ENCODE results near the gene FUT4.
"Not testable (repeated sequence)": the region's sequence is repeated elsewhere in the genome, so short reads cannot be mapped to it uniquely, and the experiment has no call there.

The FUT4 gene

DNA sequence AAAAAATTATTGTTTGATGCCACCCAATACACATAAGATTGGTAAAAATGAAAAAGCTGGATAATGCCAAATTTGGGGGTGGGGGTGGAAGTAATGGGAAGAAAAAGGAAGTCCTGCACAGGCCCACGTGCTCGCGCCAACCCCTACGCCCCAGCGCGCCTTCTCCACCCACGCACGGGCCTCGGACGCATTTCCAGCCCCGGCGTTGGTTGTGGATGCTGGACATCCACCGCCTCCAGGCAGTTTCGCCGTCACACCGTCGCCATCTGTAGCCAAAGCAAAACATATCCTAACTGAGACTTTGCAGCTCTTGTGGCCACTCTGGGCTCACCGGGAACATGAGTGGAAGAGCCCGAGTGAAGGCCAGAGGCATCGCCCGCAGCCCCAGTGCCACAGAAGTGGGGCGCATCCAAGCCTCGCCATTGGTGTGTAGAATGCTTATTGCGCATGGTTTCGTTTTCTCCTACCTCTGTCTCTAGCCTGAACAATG, 23.5 kb downstream of the FUT4 start, which contains the start of gene PIWIL4:
Gene PIWIL4, plus strand, starts transcription at position 188 of the 490 bp plus-strand sequence. Its CDS starts 151 bp downstream, at position 339.
- DNase-seq, result no peak

DNA sequence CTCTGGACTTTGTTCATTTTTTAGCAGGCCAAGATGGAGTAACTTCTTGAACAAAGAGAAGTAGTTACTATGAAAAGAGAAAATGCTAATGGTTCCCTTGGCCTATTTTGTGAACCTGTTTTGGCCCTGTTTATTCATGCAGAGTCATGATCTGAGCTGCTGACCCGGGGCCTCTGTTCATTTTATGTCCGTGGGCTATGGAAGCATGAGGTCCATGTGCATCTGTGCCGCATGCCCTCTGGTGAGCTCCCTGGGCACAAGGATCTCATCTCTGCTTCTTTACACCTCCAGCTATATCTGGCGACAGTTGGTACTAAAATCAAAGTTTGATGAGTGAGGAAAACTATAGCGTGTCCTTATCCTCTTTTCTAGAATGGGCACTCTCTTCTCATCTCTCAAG, 24.5 kb downstream of the FUT4 start:
- DNase-seq, result no peak

DNA sequence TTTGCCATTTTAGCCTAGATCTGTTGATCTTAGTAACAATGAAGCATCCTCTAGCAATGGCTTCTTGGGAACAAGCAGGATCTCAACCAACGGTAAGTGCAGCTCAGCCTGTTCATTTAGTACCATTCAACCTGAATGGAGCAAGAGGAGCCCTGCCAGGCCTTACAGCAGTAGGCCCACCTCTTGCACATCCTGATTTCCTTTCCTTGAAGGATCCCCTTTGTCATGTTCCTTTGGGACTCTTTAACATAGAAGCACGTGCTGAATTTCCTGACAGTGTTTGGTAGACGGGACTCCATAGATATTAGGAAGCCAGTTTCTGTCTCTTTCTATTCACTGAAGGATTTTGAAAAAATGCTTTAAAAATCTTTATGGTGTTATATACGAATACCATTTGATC, 25.0 kb downstream of the FUT4 start:
- DNase-seq, result no peak

DNA sequence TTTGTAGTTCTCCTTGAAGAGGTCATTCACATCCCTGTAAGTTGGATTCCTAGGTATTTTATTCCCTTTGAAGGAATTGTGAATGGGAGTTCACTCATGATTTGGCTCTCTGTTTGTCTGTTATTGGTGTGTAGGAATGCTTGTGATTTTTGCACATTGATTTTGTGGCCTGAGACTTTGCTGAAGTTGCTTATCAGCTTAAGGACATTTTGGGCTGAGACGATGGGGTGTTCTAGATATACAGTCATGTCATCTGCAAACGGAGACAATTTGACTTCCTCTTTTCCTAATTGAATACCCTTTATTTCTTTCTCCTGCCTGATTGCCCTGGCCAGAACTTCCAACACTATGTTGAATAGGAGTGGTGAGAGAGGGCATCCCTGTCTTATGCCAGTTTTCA, 29.3 kb downstream of the FUT4 start:
- not testable (repeated sequence) for DNase-seq

DNA sequence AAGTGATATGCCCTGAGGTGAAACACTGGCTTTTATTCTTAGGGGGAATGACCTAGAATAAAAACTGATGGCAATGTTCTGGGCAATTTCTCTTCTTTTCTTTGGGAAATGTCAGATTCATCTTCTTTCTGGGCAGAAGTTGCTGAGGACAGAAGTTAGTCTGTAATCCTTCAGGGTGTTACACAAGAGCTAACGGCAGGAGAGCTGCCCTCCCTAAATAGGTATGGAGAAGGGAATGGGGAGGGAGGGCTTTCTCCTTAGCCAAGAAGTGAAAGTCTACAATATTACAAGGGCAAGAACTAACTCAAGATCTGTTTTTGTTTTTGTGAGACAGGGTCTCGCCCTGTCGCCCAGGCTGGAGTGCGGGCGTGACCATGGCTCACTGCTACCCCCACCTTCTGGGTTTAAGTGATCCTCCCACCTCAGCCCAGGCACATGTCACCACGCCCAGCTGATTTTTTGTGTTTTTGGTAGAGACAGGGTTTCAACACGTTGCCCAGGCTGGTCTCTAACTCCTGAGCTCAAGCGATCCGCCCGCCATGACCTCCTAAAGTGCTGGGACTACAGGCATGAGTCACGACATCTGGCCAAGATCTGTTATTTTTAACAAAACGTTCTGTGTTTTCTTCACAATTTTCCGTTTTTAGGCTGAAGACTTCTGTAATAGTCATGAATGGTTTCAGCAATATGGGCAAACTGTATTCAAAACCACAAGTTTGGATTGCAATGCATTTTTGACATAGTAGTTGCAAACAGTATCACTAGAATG, 30.7 kb downstream of the FUT4 start:
- DNase-seq, result peak; percentile 69 to 80 (median 76)

DNA sequence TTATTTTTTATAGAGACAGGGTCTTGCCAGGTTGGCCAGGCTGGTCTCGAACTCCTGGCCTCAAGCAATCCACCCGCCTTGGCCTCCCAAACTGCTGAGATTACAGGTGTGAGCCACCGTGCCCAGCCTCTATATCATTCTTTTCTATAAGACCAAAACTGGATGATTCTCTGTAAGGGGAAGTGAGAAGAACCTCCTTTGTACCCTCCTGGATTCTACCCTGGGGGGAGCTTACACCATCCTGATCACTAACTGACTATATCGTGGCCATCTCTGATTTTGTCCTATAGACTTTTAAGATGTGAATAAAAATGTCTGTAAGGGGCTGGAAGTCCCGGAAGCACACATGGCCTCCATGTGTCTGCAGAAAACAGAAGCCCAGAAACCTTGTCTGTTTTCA, 32.6 kb downstream of the FUT4 start:
- peak in 3 of 4 experiments; percentile 13 to 22 (median 21) for DNase-seq

DNA sequence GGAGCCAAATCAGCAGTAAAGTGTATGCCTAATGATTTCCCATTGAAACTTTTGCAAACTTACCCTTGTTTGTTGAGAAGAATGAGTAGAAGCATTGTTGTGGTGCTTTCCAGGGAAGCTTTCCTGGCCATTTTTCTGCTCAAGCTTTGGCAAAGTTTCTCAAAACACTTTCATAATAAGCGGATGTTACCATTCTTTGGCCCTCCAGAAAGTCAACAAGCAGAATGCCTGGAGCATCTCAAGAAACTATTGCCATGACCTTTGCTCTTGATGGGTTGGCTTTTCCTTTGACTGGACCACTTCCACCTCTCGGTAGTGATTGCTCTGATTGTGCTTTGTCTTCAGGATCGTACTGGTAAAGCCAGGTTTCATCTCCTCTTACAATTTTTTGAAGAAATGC, 34.1 kb downstream of the FUT4 start:
- no peak for DNase-seq

DNA sequence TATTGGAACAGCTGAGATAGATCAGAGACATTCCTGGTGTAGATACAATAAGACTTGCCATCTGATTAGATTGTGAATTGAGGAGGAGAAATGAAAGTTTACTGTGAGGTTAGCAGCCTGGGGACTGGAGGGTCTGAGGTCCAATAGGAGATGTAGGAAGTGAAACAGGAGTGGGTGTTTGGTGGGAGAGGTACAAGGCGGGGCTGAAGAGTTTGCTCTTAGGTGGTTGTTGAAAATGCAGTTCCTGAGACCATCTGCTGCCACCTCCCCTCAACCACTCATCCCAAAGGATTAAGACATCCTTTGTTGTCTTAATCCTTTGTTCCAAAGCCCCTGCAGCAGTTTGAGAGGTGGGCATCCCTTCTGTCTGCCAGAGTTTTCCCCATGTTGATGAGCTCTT, 38.2 kb downstream of the FUT4 start:
- peak in 2 of 4 experiments; percentile 19 to 35 for DNase-seq

DNA sequence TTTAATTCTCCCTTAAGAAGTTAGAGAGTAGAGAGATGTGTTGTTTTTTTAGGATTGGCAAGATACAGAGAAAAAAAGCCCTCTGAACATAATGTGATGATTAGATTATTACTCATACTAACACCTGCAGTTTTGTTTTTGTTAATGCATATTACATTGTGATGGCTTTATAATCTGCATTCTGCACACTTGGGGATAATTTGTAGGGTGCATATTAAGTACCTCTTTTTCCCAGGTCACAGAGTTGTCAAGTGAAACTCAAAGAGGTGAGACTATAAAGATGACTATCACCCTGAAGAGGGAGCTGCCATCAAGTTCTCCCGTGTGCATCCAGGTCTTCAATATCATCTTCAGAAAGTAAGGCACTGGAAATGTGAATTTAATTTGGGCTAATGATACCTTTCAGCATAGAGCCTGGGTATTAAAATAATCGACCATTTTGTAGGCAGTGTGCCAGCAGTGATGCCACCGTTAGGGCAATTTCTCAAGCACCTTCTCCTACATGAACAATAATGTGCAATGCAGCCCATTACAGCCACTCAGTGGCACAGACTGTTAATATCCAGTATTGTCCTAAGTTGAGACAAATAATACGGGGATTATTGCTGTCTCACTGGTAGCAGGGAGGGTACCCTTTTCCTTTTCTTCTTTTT, 39.6 kb downstream of the FUT4 start:
- peak; percentile 35 to 58 (median 56) for DNase-seq

DNA sequence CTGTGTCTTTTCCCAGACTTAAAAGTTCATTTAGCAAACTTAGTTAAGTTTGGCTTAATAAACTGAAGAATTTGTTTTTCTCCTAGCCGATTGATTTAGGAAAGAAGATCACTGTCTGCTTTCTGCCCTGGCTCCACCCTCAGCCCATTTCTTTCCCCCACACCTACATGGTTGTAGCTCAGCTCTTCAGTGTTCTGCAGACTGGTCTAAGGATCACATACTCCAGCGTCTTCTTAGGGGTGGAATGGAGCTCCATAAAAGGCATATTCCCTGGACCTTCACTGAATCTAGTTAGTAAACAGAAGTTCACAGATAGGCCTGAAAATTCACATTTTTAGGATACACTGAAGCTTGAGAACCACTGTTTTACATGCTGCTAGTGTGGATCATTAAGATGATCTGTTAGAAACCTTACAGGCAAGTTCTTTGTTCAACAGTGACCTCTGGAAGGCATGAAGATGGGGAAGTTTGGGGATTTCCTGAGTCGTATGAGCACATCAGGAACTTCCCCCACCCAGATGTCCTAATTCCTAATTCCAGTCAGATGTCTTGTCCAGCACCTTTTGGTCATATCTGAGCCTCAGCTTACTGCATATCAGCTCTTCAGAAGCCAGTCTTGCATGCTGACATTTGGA, 40.3 kb downstream of the FUT4 start:
- DNase-seq, result peak; percentile 83 to 93 (median 88)

DNA sequence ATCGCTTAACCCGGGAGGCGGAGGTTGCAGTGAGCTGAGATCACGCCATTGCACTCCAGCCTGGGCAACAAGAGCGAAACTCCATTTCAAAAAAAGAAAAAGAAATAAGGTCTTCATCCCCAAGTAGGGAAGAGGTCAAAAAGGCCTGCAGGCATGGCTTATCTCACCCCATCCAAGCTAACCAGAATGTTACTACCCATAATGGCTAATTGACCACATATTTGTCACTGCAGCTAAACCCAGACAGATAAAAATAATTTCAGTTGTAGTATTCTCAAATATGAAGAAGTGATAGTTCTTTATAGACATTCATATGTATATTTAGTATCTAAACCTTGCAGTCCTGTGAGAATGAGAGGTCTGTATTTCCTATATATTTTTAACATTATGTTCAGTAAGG, 41.3 kb downstream of the FUT4 start:
- DNase-seq, result no peak

DNA sequence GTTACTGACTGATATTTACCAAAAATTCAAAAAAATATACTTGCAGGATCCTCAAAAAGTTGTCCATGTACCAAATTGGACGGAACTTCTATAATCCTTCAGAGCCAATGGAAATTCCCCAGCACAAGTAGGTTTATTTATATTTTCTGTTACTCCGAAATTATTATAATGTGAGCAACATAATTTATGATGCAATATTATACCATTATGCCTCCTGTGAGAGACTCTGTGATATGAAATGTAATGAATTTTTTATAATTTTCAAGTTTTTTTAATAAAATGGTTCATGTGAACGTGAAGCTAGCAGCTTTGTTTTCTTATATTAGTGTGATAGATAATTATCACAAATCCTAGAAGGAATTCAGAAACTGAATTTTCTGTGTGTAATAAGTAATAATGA, 41.7 kb downstream of the FUT4 start:
- no peak for DNase-seq

DNA sequence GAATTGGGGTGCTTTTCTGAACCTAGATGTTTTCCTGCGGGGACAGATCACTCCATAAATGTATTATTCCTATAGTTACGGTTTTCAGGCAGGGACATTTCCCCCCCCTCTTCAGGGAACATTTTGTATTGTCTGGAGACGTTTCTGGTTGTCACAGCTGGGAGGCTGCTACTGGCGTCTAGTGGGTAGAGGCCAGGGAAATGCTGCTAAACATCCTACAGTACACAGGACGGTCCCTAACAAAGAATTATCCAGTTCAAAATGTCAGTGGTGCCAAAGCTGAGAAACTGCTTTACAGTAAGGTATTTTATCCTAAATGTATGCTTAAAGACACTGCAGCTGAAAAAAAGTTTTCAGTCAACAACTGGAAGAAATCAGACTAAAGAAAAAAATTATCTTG, 42.8 kb downstream of the FUT4 start:
- no peak for DNase-seq

DNA sequence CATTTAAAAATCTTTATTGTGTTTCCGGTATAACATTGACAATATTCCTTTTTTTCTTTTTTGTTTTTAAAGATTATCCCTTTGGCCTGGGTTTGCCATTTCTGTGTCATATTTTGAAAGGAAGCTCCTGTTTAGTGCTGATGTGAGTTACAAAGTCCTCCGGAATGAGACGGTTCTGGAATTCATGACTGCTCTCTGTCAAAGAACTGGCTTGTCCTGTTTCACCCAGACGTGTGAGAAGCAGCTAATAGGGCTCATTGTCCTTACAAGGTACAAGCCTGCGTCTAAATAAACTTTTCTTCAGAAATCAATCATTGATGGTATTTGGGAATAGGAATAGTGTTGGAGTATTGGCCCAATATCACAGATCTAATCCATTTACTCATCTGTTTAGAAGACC, 43.3 kb downstream of the FUT4 start:
- no peak for DNase-seq

DNA sequence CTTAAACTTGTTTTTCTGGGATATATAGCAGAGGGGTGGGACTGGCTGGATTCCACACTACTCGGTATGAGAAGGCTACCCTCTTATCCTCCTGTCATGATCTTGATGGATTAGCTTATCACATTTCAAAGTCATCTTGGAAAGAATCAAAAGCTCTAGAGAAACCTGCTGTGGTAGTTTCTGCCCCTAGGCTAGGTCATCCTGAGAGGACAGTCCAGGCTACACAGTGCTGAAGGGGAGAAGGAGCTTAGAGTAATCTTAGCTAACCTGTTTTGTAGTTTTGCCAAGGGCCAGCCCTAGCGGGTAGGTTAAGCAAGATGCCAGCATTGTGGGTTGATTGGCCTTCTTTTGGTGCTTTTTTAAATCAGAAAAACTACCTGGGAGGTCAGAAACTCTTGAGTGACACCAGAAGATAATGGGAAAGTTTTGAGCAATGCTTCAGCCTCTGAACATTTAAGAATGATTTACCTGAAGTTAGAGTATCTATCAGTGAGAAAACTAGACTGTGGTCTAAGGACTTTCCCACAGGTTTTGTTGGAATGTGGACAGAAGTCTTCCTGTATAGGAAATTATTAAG, 44.7 kb downstream of the FUT4 start:
- no peak for DNase-seq

DNA sequence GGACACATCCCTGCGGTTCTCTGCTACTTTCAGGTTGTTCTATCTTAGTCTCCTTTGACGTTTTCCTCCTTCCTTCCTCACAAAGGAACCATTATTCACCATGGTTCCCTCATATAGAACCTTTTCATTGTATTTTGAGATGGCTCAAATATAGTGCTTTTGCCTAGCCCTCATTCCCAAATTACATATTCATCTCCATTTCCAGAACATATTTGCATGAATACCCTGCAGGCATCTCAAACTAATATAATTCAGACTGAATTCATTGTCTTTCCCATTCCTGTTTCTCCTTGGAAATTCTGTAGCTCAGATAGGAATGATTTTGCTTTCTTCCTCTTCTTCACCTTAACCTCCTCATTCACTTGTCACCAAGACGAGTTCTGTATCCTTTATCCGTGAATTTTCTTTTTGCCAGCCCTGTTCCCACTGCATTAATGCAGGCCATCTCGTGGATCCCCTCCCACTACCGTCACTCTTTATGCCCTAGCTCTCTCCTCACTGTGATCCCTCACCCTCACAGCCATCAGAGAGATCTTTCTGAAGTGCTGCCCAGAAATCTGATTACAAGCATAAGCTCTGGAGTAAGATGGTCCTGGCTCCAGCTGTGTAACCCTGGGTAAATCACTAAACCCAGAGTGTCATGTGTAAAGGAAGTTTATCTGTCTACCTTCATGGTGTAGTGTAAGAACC, 46.8 kb downstream of the FUT4 start:
- no peak for DNase-seq

DNA sequence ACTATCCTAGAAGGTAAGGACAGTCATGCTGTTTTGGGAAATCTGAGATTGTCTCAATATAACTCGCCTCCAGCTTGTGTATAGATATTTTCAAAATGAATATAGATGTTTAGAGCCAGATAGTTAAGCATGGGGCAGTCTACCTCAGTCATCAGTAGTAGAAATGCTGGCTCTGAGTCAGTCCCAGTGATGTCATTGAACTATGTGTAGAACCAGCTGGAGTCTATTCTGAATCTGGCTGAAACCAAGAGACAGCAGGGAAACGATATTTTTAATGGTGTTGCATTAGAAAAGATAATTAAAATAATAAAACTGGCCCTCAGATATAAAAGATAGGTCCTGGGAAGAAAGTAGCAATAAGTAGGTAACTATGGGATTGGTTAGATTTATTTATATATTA, 49.3 kb downstream of the FUT4 start:
- DNase-seq, result no peak

DNA sequence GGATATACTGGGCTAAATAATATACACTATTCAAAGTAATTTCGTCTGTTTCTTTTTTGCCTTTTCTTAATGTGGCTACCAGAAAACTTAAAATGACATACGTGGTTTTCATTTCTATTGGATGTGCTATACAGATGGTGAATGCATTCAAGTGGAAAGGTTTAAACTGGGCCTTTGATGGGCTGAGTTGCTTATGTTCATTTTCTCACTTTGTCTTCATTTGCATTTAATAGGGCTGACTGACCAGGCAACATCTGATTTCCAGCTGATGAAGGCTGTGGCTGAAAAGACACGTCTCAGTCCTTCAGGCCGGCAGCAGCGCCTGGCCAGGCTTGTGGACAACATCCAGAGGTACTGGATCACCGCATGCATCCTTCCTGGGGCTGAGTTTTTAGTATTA, 51.4 kb downstream of the FUT4 start:
- DNase-seq, result no peak

DNA sequence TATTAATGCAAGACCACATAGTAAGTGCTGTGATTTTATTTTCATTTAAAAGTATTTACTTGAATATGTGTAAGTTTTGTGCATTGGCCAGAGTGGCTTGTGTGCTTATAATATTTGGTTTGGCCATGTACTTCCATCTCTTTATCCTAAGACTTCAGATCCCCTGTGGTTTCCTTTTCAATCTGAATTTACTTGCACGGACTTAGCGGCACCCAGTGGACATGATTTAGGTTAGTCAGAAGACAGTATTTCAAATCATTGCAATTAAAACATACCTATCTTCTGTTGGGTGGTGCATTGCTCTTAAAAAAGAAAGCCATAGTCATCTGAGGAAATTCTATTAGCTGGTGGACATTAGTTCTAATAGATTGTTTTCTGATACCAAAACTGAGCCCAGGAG, 54.2 kb downstream of the FUT4 start:
- DNase-seq, result peak; percentile 49 to 76 (median 59)
